Effector memory CD8-positive, alpha-beta T cell (primary cell): Measurements from ENCODE around the gene RAB32.

Experiments
- ATAC-seq: fragments of 150-1000 bp; cut with Tn5 transposase; replicated peaks from 2 replicates; pipeline ENCODE4 v1.10.0; 2021; ENCODE audit warnings: mild to moderate bottlenecking, moderate library complexity
- DNase-seq, 3 experiments: peaks; one replicate each; pipeline ENCODE4 v3.0.0; 2021
- H3K27ac Mint-ChIP-seq, 2 donors: one replicate each; pipeline ENCODE4 v1.8.0; 2022; ENCODE audit warnings: mild to moderate bottlenecking in 2 of 2, mixed read lengths in 2 of 2, moderate library complexity in 2 of 2
- H3K27me3 Mint-ChIP-seq, 2 donors: one replicate each; pipeline ENCODE4 v1.8.0; 2022; ENCODE audit warnings: mixed read lengths in 2 of 2
- H3K36me3 Mint-ChIP-seq: one replicate; pipeline ENCODE4 v1.8.0; 2022; ENCODE audit warnings: mild to moderate bottlenecking, moderate library complexity, mixed read lengths; ENCODE audit not compliant: insufficient read depth
- H3K4me1 Mint-ChIP-seq, 2 donors: one replicate each; pipeline ENCODE4 v1.8.0; 2022; ENCODE audit warnings: low read depth in 2 of 2, mixed read lengths in 2 of 2
- H3K4me3 Mint-ChIP-seq, 2 donors: one replicate each; pipeline ENCODE4 v1.8.0; 2022; ENCODE audit warnings: mild to moderate bottlenecking in 2 of 2, mixed read lengths in 2 of 2, moderate library complexity in 2 of 2
- H3K9me3 Mint-ChIP-seq, 2 donors: one replicate each; pipeline ENCODE4 v1.8.0; 2022; ENCODE audit warnings: mixed read lengths in 2 of 2

Gene RAB32

DNA sequence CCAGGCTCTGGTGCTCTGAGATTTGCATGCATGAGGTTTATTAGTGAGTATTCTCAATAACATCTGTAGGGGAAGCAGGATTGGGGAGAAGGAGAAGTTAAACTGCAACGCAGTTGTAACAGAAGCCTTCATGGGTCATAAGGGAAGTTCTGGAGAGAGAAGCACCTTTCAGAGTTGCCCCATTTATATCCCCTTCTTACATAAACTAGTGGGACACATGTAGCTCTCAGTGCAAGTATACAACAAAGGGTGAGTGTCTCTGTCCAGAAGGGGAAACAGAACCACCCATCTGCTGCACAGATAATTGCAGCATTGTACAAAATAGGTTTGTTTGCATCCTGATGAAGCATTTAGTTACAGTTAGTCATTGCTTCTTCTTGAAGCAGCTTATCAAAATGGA is 50.9 kb downstream of the RAB32 start:
- Mint-ChIP-seq H3K27me3 (no peaks in the 10 kb centered on the region), H3K4me1 (no peaks in the 10 kb centered on the region)

GRCh38 chr6:146595972-146596731 is 52.5 kb downstream of the RAB32 start:
- peaks cover 0 to 1% of the 10 kb centered on the region in 2 donors for H3K9me3 Mint-ChIP-seq
- no peak overlapping the region for H3K4me3 Mint-ChIP-seq
- DNase-seq: no peak
- no peaks in the 10 kb centered on the region for H3K36me3 Mint-ChIP-seq
- H3K27ac Mint-ChIP-seq: no peak overlapping the region
- H3K4me1 Mint-ChIP-seq: no peaks in the 10 kb centered on the region
- no peaks in the 10 kb centered on the region for H3K27me3 Mint-ChIP-seq
- no peak for ATAC-seq

More for the DNA sequence above, 50.9 kb downstream of the RAB32 start:
- no peak overlapping the region for H3K4me3 Mint-ChIP-seq
- no peak overlapping the region for H3K27ac Mint-ChIP-seq
- no peaks in the 10 kb centered on the region for H3K36me3 Mint-ChIP-seq
- H3K9me3 Mint-ChIP-seq: peaks cover 0 to 1% of the 10 kb centered on the region in 2 donors
- no peak for ATAC-seq
- DNase-seq: no peak

DNA sequence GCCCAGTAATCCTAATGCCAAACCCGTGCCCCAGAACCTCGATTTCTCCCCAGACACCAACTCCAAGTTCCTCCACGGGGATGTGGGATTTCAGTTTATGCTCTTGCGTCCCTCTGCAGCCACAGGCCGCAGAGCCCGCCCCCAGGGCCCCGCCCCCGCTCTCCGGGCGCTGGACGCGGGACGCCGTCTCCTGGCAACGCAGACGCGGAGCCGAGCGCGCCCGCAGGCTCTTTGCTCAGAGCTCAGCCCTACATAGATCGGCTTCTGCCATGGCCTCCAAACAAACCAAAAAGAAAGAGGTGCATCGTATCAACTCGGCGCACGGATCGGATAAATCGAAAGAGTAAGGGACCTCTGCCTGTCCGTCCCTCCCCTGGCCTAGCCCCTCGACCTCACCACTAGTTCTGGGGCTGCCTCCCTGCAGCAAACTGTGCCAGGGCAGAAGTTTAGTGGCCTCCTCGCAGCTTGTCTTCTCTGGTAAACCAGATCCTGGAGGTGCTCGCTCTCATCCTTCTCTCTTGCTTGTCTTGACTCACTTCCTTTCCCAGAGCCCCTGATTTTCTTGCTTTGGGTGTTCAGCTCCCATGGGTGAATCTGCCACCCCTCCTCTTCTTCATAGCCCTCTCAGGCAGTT is 55.3 kb downstream of the RAB32 start, which contains the start of gene ADGB:
Gene ADGB (plus strand): TSS at position 201 of the 634 bp plus-strand sequence. CDS start 69 bp downstream, at position 270.
- Mint-ChIP-seq H3K27me3 (no peaks in the 10 kb centered on the region), H3K36me3 (no peaks in the 10 kb centered on the region), H3K4me3 (no peak within 1 kb of the TSS), H3K4me1 (no peaks in the 10 kb centered on the region), H3K27ac (no peak within 1 kb of the TSS), H3K9me3 (peaks cover 0 to 3% of the 10 kb centered on the region in 2 donors)
- ATAC-seq (no peak), DNase-seq (no peak)

DNA sequence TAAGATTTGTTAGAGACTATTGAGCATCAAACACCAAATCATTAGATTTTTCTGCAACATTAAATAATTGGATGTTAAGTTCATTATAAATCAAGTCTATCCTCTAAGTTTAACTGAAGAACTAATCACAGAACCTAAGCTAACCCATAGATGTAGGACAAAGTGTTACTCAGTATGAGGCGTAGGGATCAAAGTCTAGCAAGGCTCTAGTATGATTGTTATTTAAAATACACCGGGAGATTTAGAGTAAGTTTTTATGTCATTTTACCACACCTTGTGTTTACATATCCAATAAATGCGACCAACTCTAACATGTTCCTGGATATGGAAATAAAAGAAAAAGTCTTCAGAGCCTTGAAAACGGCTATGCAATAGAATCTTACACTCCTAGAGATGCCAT is 57.7 kb downstream of the RAB32 start:
- Mint-ChIP-seq H3K27me3 (no peaks in the 10 kb centered on the region), H3K4me1 (no peaks in the 10 kb centered on the region), H3K9me3 (peaks cover 0 to 4% of the 10 kb centered on the region in 2 donors), H3K36me3 (no peaks in the 10 kb centered on the region), H3K27ac (no peak overlapping the region), H3K4me3 (no peak overlapping the region)
- ATAC-seq: no peak
- no peak for DNase-seq

DNA sequence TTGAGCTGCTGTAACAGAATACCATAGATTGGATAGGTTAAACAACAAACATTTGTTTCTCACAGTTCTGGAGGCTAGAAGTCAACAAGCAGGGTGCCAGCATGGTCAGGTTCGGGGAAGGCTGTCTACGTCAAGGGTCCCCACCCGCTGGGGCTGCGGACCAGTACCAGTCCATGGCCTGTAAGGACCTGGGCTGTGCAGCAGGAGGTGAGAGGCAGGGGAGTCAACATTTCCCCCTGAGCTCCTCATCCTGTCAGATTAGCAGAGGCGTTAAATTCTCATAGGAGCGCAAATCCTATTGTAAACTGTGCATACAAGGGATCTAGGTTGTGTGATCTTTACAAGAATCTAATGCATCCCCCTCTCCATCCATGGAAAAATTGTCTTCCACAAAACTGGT is 58.9 kb downstream of the RAB32 start:
- no peaks in the 10 kb centered on the region for H3K27me3 Mint-ChIP-seq
- H3K9me3 Mint-ChIP-seq: peaks cover 0 to 4% of the 10 kb centered on the region in 2 donors
- no peak for ATAC-seq
- H3K4me1 Mint-ChIP-seq: no peaks in the 10 kb centered on the region
- no peak overlapping the region for H3K4me3 Mint-ChIP-seq
- H3K36me3 Mint-ChIP-seq: no peaks in the 10 kb centered on the region
- no peak for DNase-seq
- no peak overlapping the region for H3K27ac Mint-ChIP-seq
